SU-DHL-6 (cell line): Measurements from ENCODE around the gene RAI1.

ENCODE experiments used
- H2AFZ ChIP-seq: fragments of 200-600 bp; sonication (generic); 2 replicates; pipeline ENCODE4 v1.6.1; 2014; ENCODE audit warnings: low read depth, mild to moderate bottlenecking, moderate library complexity, mixed read lengths, antibody characterized with exemption, low read length; ENCODE audit not compliant: severe bottlenecking
- H3F3A ChIP-seq: fragments of 200-600 bp; shearing (Covaris generic); 2 replicates; pipeline ENCODE4 v1.6.0; 2016; ENCODE audit warnings: antibody characterized with exemption, mild to moderate bottlenecking; ENCODE audit not compliant: insufficient read depth
- H3K27ac ChIP-seq: fragments of 200-600 bp; sonication (generic); 2 replicates; pipeline ENCODE4 v1.5.1; 2016; ENCODE audit warnings: low read depth, mild to moderate bottlenecking, low read length, moderate library complexity, mixed read lengths
- H3K27me3 ChIP-seq: fragments of 200-600 bp; sonication (generic), shearing (Covaris generic); 2 replicates; pipeline ENCODE4 v1.6.0; 2014; ENCODE audit warnings: mild to moderate bottlenecking, low read length
- H3K36me3 ChIP-seq: fragments of 200-600 bp; sonication (generic); 2 replicates; pipeline ENCODE4 v1.6.1; 2014; ENCODE audit warnings: mild to moderate bottlenecking, low read length, mixed read lengths
- H3K4me2 ChIP-seq: fragments of 300-600, 200-600 bp; shearing (Covaris generic), sonication (generic); 2 replicates; pipeline ENCODE4 v1.6.0; 2014; ENCODE audit warnings: low read length, low read depth, mild to moderate bottlenecking; ENCODE audit not compliant: poor library complexity, severe bottlenecking
- H3K4me3 ChIP-seq: fragments of 200-600 bp; sonication (generic); 2 replicates; pipeline ENCODE4 v1.5.1; 2014; ENCODE audit warnings: antibody characterized with exemption, low read length, mild to moderate bottlenecking, mixed read lengths; ENCODE audit not compliant: insufficient read depth, poor library complexity, severe bottlenecking
- H3K79me2 ChIP-seq: fragments of 200-600 bp; sonication (generic); 2 replicates; pipeline ENCODE4 v1.6.1; 2014; ENCODE audit warnings: mild to moderate bottlenecking, low read length, moderate library complexity; ENCODE audit not compliant: insufficient read depth
- H3K9ac ChIP-seq: fragments of 200-600 bp; sonication (generic); 2 replicates; pipeline ENCODE4 v1.7.0; 2014; ENCODE audit warnings: mild to moderate bottlenecking, low read length
- H3K9me2 ChIP-seq: fragments of 200-600 bp; sonication (generic); replicated peaks from 2 replicates; pipeline ENCODE4 v1.6.1; 2014; ENCODE audit warnings: low read length; ENCODE audit not compliant: insufficient read depth
- H3K9me3 ChIP-seq: fragments of 200-600 bp; sonication (generic); 2 replicates; pipeline ENCODE4 v1.6.1; 2014; ENCODE audit warnings: low read length, mixed read lengths; ENCODE audit not compliant: insufficient read depth
- H4K20me1 ChIP-seq: fragments of 200-600 bp; sonication (generic); 2 replicates; pipeline ENCODE4 v1.6.1; 2014; ENCODE audit warnings: low read depth, mild to moderate bottlenecking, antibody characterized with exemption, low read length, moderate library complexity, mixed read lengths
- CTCF ChIP-seq: fragments of 200-600 bp; sonication (generic); IDR thresholded peaks from one replicate; pipeline ENCODE4 v1.5.1; 2017; ENCODE audit warnings: antibody characterized with exemption, mild to moderate bottlenecking, low read length, moderate library complexity; ENCODE audit not compliant: insufficient read depth, poor library complexity, severe bottlenecking
- EZH2phosphoT487 ChIP-seq: fragments of 200-600 bp; sonication (generic), shearing (Covaris generic); conservative IDR thresholded peaks from 2 replicates; pipeline ENCODE4 v1.6.1; 2018; ENCODE audit warnings: mild to moderate bottlenecking, antibody characterized with exemption, low read length, moderate library complexity, mixed read lengths

RAI1 gene

GRCh38 chr17:17849147-17849820 is 168.0 kb downstream of the RAI1 start:
- Histone ChIP-seq H3K79me2 (no peaks in the 10 kb centered on the region), H2AFZ (no peak overlapping the region), H3K27ac (no peak overlapping the region), H3K9me2 (no peaks in the 10 kb centered on the region), H4K20me1 (no peaks in the 10 kb centered on the region), H3K36me3 (no peaks in the 10 kb centered on the region), H3F3A (no peaks in the 10 kb centered on the region), H3K27me3 (no peaks in the 10 kb centered on the region), H3K9me3 (no peaks in the 10 kb centered on the region), H3K4me3 (no peak overlapping the region), H3K9ac (no peak overlapping the region), H3K4me2 (no peak overlapping the region)
- TF ChIP-seq CTCF (no peak), EZH2phosphoT487 (no peak)

GRCh38 chr17:17849845-17850373 is 168.7 kb downstream of the RAI1 start:
- Histone ChIP-seq H3K9ac (no peak overlapping the region), H3K9me2 (no peaks in the 10 kb centered on the region), H3K9me3 (no peaks in the 10 kb centered on the region), H2AFZ (no peak overlapping the region), H3K27ac (no peak overlapping the region), H3K36me3 (no peaks in the 10 kb centered on the region), H3K4me2 (no peak overlapping the region), H3K27me3 (no peaks in the 10 kb centered on the region), H3K4me3 (no peak overlapping the region), H3K79me2 (no peaks in the 10 kb centered on the region), H3F3A (no peaks in the 10 kb centered on the region), H4K20me1 (no peaks in the 10 kb centered on the region)
- TF ChIP-seq CTCF (no peak), EZH2phosphoT487 (no peak)

GRCh38 chr17:17851103-17852002 is 170.1 kb downstream of the RAI1 start:
- Histone ChIP-seq H3K9me2 (no peaks in the 10 kb centered on the region), H3F3A (no peaks in the 10 kb centered on the region), H4K20me1 (no peaks in the 10 kb centered on the region), H2AFZ (no peak overlapping the region), H3K9me3 (no peaks in the 10 kb centered on the region), H3K9ac (no peak overlapping the region), H3K27me3 (no peaks in the 10 kb centered on the region), H3K27ac (no peak overlapping the region), H3K79me2 (no peaks in the 10 kb centered on the region), H3K36me3 (no peaks in the 10 kb centered on the region), H3K4me2 (no peak overlapping the region), H3K4me3 (no peak overlapping the region)
- TF ChIP-seq CTCF (no peak), EZH2phosphoT487 (no peak)
